CD4-positive, alpha-beta T cell (primary cell): ENCODE data around the gene ANKRD44. TPM values are rescaled to one million over a fixed set of nuclear protein-coding genes. Genes with fewer than 3 reads are reported as not detected.

Experiments used
- ATAC-seq: fragments of 200-7000 bp; cut with Tn5 transposase; one replicate; pipeline ENCODE4 v1.10.0; 2022; ENCODE audit warnings: mild to moderate bottlenecking; ENCODE audit not compliant: poor library complexity
- CTCF ChIA-PET: fragments of 350-600 bp; sonication (Branson Sonifier 250); formaldehyde crosslinking; loops from one replicate; lab custom pipeline; 2021; ENCODE audit warnings: antibody characterized with exemption, inconsistent platforms; lab: Charles Lee
- POLR2A ChIA-PET: fragments of 350-600 bp; sonication (Branson Sonifier 250); formaldehyde crosslinking; loops from one replicate; lab custom pipeline; 2021; ENCODE audit warnings: antibody characterized with exemption, inconsistent platforms; lab: Charles Lee
- DNase-seq, 14 experiments: peaks; one replicate each; pipeline ENCODE4 v3.0.0-alpha.2; 2013 to 2020; ENCODE audit warnings: mixed read lengths in 2 of 14
- H3K27ac ChIP-seq, 2 donors: one replicate each; pipeline versions ENCODE4 v1.5.1 to v1.7.0; 2013; ENCODE audit warnings: low read length in 2 of 2, low read depth in 1 of 2, mild to moderate bottlenecking in 1 of 2
- H3K27me3 ChIP-seq, 2 experiments: 1 replicate in 1 of 2; 2 replicates in 1 of 2; pipeline versions ENCODE4 v1.6.1 to v1.7.0; 2013; ENCODE audit warnings: low read length in 2 of 2, control low read depth in 1 of 2, mild to moderate bottlenecking in 1 of 2, moderate library complexity in 1 of 2; ENCODE audit not compliant: insufficient read depth in 2 of 2, control insufficient read depth in 1 of 2
- H3K36me3 ChIP-seq: one replicate; pipeline ENCODE4 v1.6.1; 2013; ENCODE audit warnings: low read length, control low read depth; ENCODE audit not compliant: insufficient read depth
- H3K4me1 ChIP-seq: one replicate; pipeline ENCODE4 v1.6.1; 2013; ENCODE audit warnings: low read length, control low read depth; ENCODE audit not compliant: insufficient read depth
- H3K4me3 ChIP-seq: one replicate; pipeline ENCODE4 v1.5.1; 2013; ENCODE audit warnings: mild to moderate bottlenecking, low read length, moderate library complexity
- H3K9me3 ChIP-seq, 2 experiments: 1 replicate in 1 of 2; 2 replicates in 1 of 2; pipeline versions ENCODE4 v1.6.1 to v1.7.0; 2013; ENCODE audit warnings: low read length in 2 of 2, mild to moderate bottlenecking in 2 of 2, control low read depth in 1 of 2, moderate library complexity in 1 of 2; ENCODE audit not compliant: control insufficient read depth in 1 of 2, insufficient read depth in 1 of 2
- H3K27ac Mint-ChIP-seq: one replicate; pipeline ENCODE4 v1.8.0; 2020; ENCODE audit warnings: mixed read lengths
- H3K27me3 Mint-ChIP-seq: one replicate; pipeline ENCODE4 v1.8.0; 2021; ENCODE audit warnings: mixed read lengths
- H3K36me3 Mint-ChIP-seq: one replicate; pipeline ENCODE4 v1.8.0; 2021; ENCODE audit warnings: low read depth, mixed read lengths
- H3K4me1 Mint-ChIP-seq: one replicate; pipeline ENCODE4 v1.8.0; 2021; ENCODE audit warnings: low read depth, mixed read lengths
- H3K4me3 Mint-ChIP-seq: one replicate; pipeline ENCODE4 v1.8.0; 2020; ENCODE audit warnings: mild to moderate bottlenecking, mixed read lengths
- H3K9me3 Mint-ChIP-seq: one replicate; pipeline ENCODE4 v1.8.0; 2020; ENCODE audit warnings: mixed read lengths
- CTCF ChIP-seq: fragments of 200-600 bp; IDR thresholded peaks from one replicate; pipeline ENCODE4 v1.8.0; 2022; ENCODE audit warnings: antibody characterized with exemption, mild to moderate bottlenecking
- intact Hi-C, 2 experiments: fragments of 100-400 bp; cut with DNase I in 1 of 2; cut with micrococcal nuclease in 1 of 2; formaldehyde crosslinking; loops; one replicate each; pipeline versions ENCODE4 v1.15.1 to v1.9.0; 2023 to 2025; cut with DNase I, micrococcal nuclease
- total RNA-seq, 174 experiments: library from RNA in 2 of 174; stranded (reverse) in 2 of 174; gene quantifications; one replicate each; pipeline ENCODE4 v1.2.3 and lab custom pipeline; 2021 to 2026

ANKRD44 gene
- total RNA-seq, 2 experiments from 2014 or later: 170 to 186 TPM

GRCh38 chr2:197122821-197123220, 187.8 kb downstream of the ANKRD44 start:
- no peak for TF ChIP-seq CTCF
- H3K4me3 Mint-ChIP-seq: no peak overlapping the region
- H3K36me3 ChIP-seq: peaks cover 82% of the 10 kb centered on the region
- H3K4me3 ChIP-seq: no peak overlapping the region
- H3K27me3 ChIP-seq: no peaks in the 10 kb centered on the region
- H3K36me3 Mint-ChIP-seq: peaks cover 89% of the 10 kb centered on the region
- peaks cover 2% of the 10 kb centered on the region for H3K9me3 Mint-ChIP-seq
- intact Hi-C loops: no loop called here
- no peak for ATAC-seq
- no peak for DNase-seq
- peak overlapping the region; percentile 84 for H3K27ac Mint-ChIP-seq
- peaks cover 68% of the 10 kb centered on the region for H3K4me1 Mint-ChIP-seq
- H3K9me3 ChIP-seq: no peaks in the 10 kb centered on the region
- no peaks in the 10 kb centered on the region for H3K27me3 Mint-ChIP-seq
- ChIA-PET CTCF (interaction anchor here (1.7 to 1.8 kb wide), 2 partner anchors 9 to 13 kb away, joined by 4 to 5 read pairs; no protein-coding TSS in a partner anchor), POLR2A (interaction anchor here (0.7 to 2.6 kb wide), 2 partner anchors 19 to 30 kb away, joined by 4 to 12 read pairs; no protein-coding TSS in a partner anchor)
- H3K27ac ChIP-seq: no peak overlapping the region
- H3K4me1 ChIP-seq: peaks cover 21% of the 10 kb centered on the region

DNA sequence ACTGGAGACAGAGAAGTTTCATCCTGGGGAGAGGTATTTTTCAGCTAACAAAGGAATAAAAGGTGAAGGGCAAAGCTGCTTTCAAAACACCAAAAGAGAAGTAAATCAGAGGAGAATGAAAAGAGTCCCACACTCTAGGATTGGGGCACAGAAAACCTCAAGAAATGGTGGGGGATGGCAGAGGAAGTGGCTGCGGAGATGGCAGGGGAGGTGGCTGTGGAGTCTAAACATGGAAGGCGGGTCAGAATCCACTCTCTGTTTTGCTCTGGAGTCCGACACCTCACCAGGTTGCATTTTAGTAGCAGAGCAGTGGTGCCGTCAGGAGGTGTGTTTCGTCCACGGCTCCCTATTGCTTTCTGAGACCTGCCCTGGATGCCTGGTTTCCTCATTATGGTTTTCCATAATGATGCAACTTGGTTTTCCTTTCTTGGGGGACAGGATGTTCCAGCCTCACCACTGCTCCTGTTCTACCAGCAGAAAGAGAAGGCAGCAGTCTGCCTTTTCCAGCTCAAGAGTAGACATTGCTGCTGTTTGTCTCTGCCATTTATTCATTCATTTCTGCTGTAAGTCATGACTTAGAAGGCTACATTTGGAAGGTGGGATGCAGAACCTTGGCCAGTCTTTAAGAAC, 188.7 kb downstream of the ANKRD44 start:
- H3K4me1 Mint-ChIP-seq: peaks cover 64% of the 10 kb centered on the region
- no peaks in the 10 kb centered on the region for H3K27me3 Mint-ChIP-seq

GRCh38 chr2:197121255-197121654, 189.3 kb downstream of the ANKRD44 start:
- POLR2A ChIA-PET: interaction anchor here (1.2 to 2.6 kb wide), 3 partner anchors 10 to 31 kb away, joined by 4 to 12 read pairs (median 4); no protein-coding TSS in a partner anchor

More for the DNA sequence above, 188.7 kb downstream of the ANKRD44 start:
- Histone ChIP-seq H3K27ac (peak overlapping the region; percentile 21 to 35), H3K36me3 (peaks cover 87% of the 10 kb centered on the region), H3K9me3 (no peaks in the 10 kb centered on the region), H3K4me1 (peaks cover 18% of the 10 kb centered on the region), H3K4me3 (no peak overlapping the region), H3K27me3 (no peaks in the 10 kb centered on the region)
- intact Hi-C loops: no loop called here
- POLR2A ChIA-PET: interaction anchor here (1.2 to 2.6 kb wide), 3 partner anchors 9 to 30 kb away, joined by 4 to 12 read pairs (median 4); no protein-coding TSS in a partner anchor
- H3K36me3 Mint-ChIP-seq: peaks cover 90% of the 10 kb centered on the region
- peak overlapping the region; percentile 84 for H3K27ac Mint-ChIP-seq
- H3K4me3 Mint-ChIP-seq: peak overlapping the region; percentile 40
- DNase-seq (no peak), ATAC-seq (peak; percentile 63)
- TF ChIP-seq CTCF: no peak
- H3K9me3 Mint-ChIP-seq: no peaks in the 10 kb centered on the region
- CTCF ChIA-PET: interaction anchor here (1.7 to 1.8 kb wide), 2 partner anchors 8 to 14 kb away, joined by 4 to 5 read pairs; no protein-coding TSS in a partner anchor

More at GRCh38 chr2:197121255-197121654, 189.3 kb downstream of the ANKRD44 start:
- Histone ChIP-seq H3K4me3 (no peak overlapping the region), H3K27me3 (no peaks in the 10 kb centered on the region), H3K27ac (peak overlapping the region; percentile 21 to 35), H3K9me3 (no peaks in the 10 kb centered on the region), H3K4me1 (peaks cover 18% of the 10 kb centered on the region), H3K36me3 (peaks cover 87% of the 10 kb centered on the region)
- peaks cover 64% of the 10 kb centered on the region for H3K4me1 Mint-ChIP-seq
- no peak for TF ChIP-seq CTCF
- peak overlapping the region; percentile 40 for H3K4me3 Mint-ChIP-seq
- H3K27me3 Mint-ChIP-seq: no peaks in the 10 kb centered on the region
- peaks cover 90% of the 10 kb centered on the region for H3K36me3 Mint-ChIP-seq
- DNase-seq (peak in 2 of 14 experiments; percentile 26 to 43), ATAC-seq (peak; percentile 69)
- H3K27ac Mint-ChIP-seq: peak overlapping the region; percentile 84
- H3K9me3 Mint-ChIP-seq: no peaks in the 10 kb centered on the region
- intact Hi-C loops: no loop called here
- CTCF ChIA-PET: interaction anchor here (1.7 kb wide), 1 partner anchor 24 kb away, joined by 3 read pairs; no protein-coding TSS in a partner anchor
